ENCODE measurements around the gene CIROP. TPM values are rescaled to one million over a fixed set of nuclear protein-coding genes. Genes with fewer than 3 reads are reported as not detected.
A peak's percentile ranks its signal among the peaks of the same experiment; 100 is the strongest.

CIROP gene
- total and polyA plus RNA-seq, 9 of the 15 experiments (the other 6 are each of a cell fraction or from before 2014, with no cell fraction given): not detected

GRCh38 chr14:23124337-23124954 lies 19.7 kb upstream of the CIROP start (continued):
- TF ChIP-seq ASH1L (IDR thresholded peaks at IDR 0.05; ENCODE audit: borderline replicate concordance, low read depth, partially characterized antibody) (no peak), ZNF583 (CRISPR knock-in tag; IDR thresholded peaks at IDR 0.05) (no peak), KDM1A (IDR thresholded peaks at IDR 0.05) (no peak), BCL6 (CRISPR knock-in tag; IDR thresholded peaks at IDR 0.05) (no peak), BRD9 (IDR thresholded peaks at IDR 0.05; ENCODE audit: low read depth, partially characterized antibody) (no peak), SIX5 (IDR thresholded peaks at IDR 0.05; ENCODE audit: borderline replicate concordance in 1 of 2, insufficient read depth in 1 of 2, low read depth in 1 of 2, low read length in 2 of 2) (no peak), POLR3G (IDR thresholded peaks at IDR 0.05; ENCODE audit: extremely low read depth, insufficient read length, insufficient replicate concordance) (no peak), NEUROD1 (IDR thresholded peaks at IDR 0.05; ENCODE audit: borderline replicate concordance, low read depth, low read length, partially characterized antibody) (no peak), NR2C2 (CRISPR knock-in tag; IDR thresholded peaks at IDR 0.05) (no peak), NR2C2 (tag; IDR thresholded peaks at IDR 0.05) (no peak), TFAM (CRISPR knock-in tag; conservative IDR thresholded peaks at IDR 0.05) (no peak), NFYB (IDR thresholded peaks at IDR 0.05; ENCODE audit: extremely low read depth, insufficient read length) (no peak), SMARCE1 (IDR thresholded peaks at IDR 0.05) (no peak), ZMIZ1 (IDR thresholded peaks at IDR 0.05; ENCODE audit: low read depth in 2 of 2, low read length in 2 of 2) (no peak), MYC (IDR thresholded peaks at IDR 0.05; ENCODE audit: low read depth, low read length) (no peak), MYC (CRISPR knock-in tag; IDR thresholded peaks at IDR 0.05; ENCODE audit: borderline replicate concordance, low read depth) (no peak), TBL1XR1 (IDR thresholded peaks at IDR 0.05; ENCODE audit: low read length in 2 of 2) (no peak), ARID1B (IDR thresholded peaks at IDR 0.05) (peak; percentile 70), ELK3 (CRISPR knock-in tag; IDR thresholded peaks at IDR 0.05) (no peak), BHLHE40 (IDR thresholded peaks at IDR 0.05; ENCODE audit: low read length) (no peak), PYGO2 (tag; IDR thresholded peaks at IDR 0.05) (no peak), TRIM28 (IDR thresholded peaks at IDR 0.05) (no peak), SOX6 (IDR thresholded peaks at IDR 0.05) (peak; percentile 83), ZC3H11A (IDR thresholded peaks at IDR 0.05; ENCODE audit: low read depth, low read length) (no peak), ZNF134 (CRISPR knock-in tag; conservative IDR thresholded peaks at IDR 0.05) (no peak), MLLT1 (IDR thresholded peaks at IDR 0.05) (no peak), ZSCAN29 (IDR thresholded peaks at IDR 0.05) (no peak)

All from K562 (cell line).